MCF 10A (cell line): ENCODE results near the gene SPON1. TPM values are rescaled to one million over a fixed set of nuclear protein-coding genes. Genes with fewer than 3 reads are reported as not detected.
"Not testable (repeated sequence)": the region's sequence is repeated elsewhere in the genome, so short reads cannot be mapped to it uniquely, and the experiment has no call there.

ENCODE experiments used
- BruUV-seq: library from RNA; stranded (reverse); fragments of 400-500 nt; replicated peaks from 2 replicates; lab custom pipeline; 2021; lab: Mats Ljungman, UMichigan
- CTCF ChIA-PET: fragments of 300-600 bp; sonication (Branson Sonifier 250); formaldehyde crosslinking; extraction: SDS; loops from one replicate; lab custom pipeline; 2021; ENCODE audit warnings: antibody characterized with exemption, inconsistent platforms; lab: Yijun Ruan, JAX
- POLR2A ChIA-PET: fragments of 300-600, 350-650 bp; sonication (Branson Sonifier 250); formaldehyde crosslinking; extraction: SDS; loops from one replicate; lab custom pipeline; 2020; ENCODE audit warnings: antibody characterized with exemption, inconsistent platforms; lab: Yijun Ruan, JAX
- DNase-seq: peaks from one replicate; pipeline ENCODE4 v3.0.0-alpha.2; 2018; ENCODE audit not compliant: unreplicated experiment
- H3K27ac Mint-ChIP-seq: one replicate; pipeline ENCODE4 v1.8.0; 2022; ENCODE audit warnings: mild to moderate bottlenecking, low read depth, mixed read lengths; ENCODE audit not compliant: unreplicated experiment
- H3K27me3 Mint-ChIP-seq: one replicate; pipeline ENCODE4 v1.8.0; 2022; ENCODE audit warnings: mixed read lengths; ENCODE audit not compliant: insufficient read depth, unreplicated experiment
- H3K36me3 Mint-ChIP-seq: one replicate; pipeline ENCODE4 v1.8.0; 2022; ENCODE audit warnings: mild to moderate bottlenecking, moderate library complexity, mixed read lengths; ENCODE audit not compliant: insufficient read depth, unreplicated experiment
- H3K4me1 Mint-ChIP-seq: one replicate; pipeline ENCODE4 v1.8.0; 2022; ENCODE audit warnings: mixed read lengths; ENCODE audit not compliant: insufficient read depth, unreplicated experiment
- H3K4me3 Mint-ChIP-seq: one replicate; pipeline ENCODE4 v1.8.0; 2022; ENCODE audit warnings: mild to moderate bottlenecking, moderate library complexity, mixed read lengths; ENCODE audit not compliant: unreplicated experiment
- H3K9me3 Mint-ChIP-seq: one replicate; pipeline ENCODE4 v1.8.0; 2022; ENCODE audit warnings: mixed read lengths; ENCODE audit not compliant: unreplicated experiment
- intact Hi-C: fragments of 100-400 bp; cut with micrococcal nuclease; formaldehyde crosslinking; loops from 2 replicates; pipeline ENCODE4 v1.14.1; 2022
- total RNA-seq: library from RNA; stranded (reverse); gene quantifications from 2 replicates; pipeline ENCODE4 v1.2.3, GENCODE V29; 2022
- TF ChIP-seq, protein P1 (sequence below): fragments of 200-600 bp; IDR thresholded peaks from one replicate; pipeline ENCODE4 v1.8.0; 2022; ENCODE audit warnings: antibody characterized with exemption, mild to moderate bottlenecking; ENCODE audit not compliant: unreplicated experiment

Gene SPON1
- total RNA-seq, 1 experiment from 2014 or later, result not detected

DNA sequence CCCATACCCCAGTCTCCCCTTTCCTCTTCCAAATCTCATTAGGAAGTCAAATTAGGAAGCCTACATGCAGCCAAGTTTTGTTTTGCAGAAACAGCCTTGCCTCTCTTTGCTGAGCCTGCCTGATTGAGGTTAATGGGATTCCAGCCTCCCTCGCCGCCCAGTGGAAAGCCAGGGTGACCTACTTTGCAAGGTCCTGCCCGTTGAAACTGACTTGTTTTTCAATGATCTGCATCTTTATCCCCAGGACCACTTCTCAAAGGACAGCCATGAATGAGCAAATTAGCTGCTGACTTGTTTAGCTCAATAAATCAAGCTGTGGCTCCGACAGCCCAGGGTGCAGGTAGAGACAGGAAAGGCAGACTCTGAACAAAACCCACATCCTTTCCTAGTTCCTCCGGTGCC is 286.1 kb downstream of the SPON1 start:
- Mint-ChIP-seq H3K4me3 (no peak overlapping the region), H3K4me1 (no peaks in the 10 kb centered on the region), H3K27ac (no peak overlapping the region), H3K9me3 (no peaks in the 10 kb centered on the region), H3K27me3 (peaks cover 62% of the 10 kb centered on the region), H3K36me3 (no peaks in the 10 kb centered on the region)
- ChIA-PET POLR2A (no interaction called here), CTCF (interaction anchor here (0.7 to 3.0 kb wide), 7 partner anchors 9 to 476 kb away, joined by 3 to 30 read pairs (median 7); partner anchors contain the start of gene SPON1)
- DNase-seq, result no peak
- no TSS peak for BruUV-seq
- intact Hi-C loops, result no loop called here
- TF ChIP-seq, protein P1, sequence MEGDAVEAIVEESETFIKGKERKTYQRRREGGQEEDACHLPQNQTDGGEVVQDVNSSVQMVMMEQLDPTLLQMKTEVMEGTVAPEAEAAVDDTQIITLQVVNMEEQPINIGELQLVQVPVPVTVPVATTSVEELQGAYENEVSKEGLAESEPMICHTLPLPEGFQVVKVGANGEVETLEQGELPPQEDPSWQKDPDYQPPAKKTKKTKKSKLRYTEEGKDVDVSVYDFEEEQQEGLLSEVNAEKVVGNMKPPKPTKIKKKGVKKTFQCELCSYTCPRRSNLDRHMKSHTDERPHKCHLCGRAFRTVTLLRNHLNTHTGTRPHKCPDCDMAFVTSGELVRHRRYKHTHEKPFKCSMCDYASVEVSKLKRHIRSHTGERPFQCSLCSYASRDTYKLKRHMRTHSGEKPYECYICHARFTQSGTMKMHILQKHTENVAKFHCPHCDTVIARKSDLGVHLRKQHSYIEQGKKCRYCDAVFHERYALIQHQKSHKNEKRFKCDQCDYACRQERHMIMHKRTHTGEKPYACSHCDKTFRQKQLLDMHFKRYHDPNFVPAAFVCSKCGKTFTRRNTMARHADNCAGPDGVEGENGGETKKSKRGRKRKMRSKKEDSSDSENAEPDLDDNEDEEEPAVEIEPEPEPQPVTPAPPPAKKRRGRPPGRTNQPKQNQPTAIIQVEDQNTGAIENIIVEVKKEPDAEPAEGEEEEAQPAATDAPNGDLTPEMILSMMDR, result no peak

DNA sequence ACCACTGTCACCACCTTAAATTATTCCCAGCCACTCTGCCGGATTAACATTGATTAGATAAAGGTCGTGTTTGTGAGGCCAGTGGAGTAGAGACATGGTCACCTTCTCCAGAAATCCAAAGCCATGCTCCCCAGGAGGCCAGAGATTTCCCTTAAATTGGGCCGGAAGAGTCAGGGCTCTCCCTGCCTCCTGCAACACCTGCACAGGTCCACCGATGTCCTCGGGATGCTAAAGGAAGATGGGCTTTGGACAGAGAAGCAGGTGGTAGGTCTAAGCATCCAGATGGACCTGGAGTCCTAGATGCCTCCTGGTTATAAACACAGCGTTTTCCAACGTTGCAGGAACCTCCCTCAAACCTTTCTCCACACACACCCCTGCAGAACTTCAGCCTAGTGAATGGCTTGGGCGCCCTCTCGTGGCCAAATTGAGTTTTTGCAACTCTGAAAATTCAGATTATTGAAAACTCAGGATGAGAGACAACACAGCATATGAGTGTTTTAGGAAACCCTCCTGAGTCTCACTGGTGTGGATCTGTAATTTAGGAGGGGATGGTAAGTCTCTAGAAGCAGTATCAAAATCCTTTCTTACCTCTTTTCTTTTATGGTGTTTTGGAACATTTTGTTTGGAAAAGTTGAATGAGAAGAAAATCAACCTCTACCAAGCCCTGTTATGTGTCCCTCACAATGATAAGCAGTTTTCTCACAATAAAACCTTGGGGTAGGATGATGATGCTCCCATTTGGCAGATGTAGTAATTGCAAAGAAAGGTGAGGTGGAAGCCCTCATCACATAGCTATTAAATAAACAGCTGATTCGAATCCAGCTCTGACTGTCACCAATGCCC is 286.8 kb downstream of the SPON1 start:
- BruUV-seq, result no TSS peak
- no peak overlapping the region for H3K4me3 Mint-ChIP-seq

DNA sequence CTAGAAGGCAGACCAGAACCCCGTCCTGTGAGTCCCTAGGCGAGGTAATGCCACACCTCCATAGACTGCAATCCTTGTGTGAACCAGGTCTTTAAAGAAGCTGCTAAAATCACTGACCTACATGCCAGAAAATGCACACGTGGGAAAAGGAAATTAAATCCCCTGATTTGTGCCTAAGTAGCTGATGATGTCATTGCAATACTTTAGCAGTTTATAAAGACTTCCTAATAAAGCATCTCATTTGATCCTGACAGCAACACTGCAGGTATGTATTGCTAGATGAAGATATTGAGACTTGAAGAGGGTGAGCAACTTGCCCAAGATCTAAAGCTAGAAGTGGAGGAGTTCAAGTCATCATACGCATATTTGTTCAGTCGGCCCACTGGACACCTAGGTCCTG is 289.2 kb downstream of the SPON1 start:
- Mint-ChIP-seq H3K27me3 (peaks cover 74% of the 10 kb centered on the region), H3K9me3 (no peaks in the 10 kb centered on the region), H3K36me3 (no peaks in the 10 kb centered on the region), H3K4me1 (no peaks in the 10 kb centered on the region), H3K4me3 (no peak overlapping the region), H3K27ac (no peak overlapping the region)
- TF ChIP-seq, protein P1, result no peak
- no TSS peak for BruUV-seq
- ChIA-PET POLR2A (no interaction called here), CTCF (interaction anchor here (0.6 to 6.5 kb wide), 10 partner anchors 12 to 611 kb away, joined by 3 to 63 read pairs (median 10); no protein-coding TSS in a partner anchor)
- intact Hi-C loops, result no loop called here
- DNase-seq, result no peak

More for the DNA sequence above, 286.8 kb downstream of the SPON1 start:
- Mint-ChIP-seq H3K27ac (no peak overlapping the region), H3K9me3 (no peaks in the 10 kb centered on the region), H3K36me3 (no peaks in the 10 kb centered on the region), H3K27me3 (peaks cover 69% of the 10 kb centered on the region), H3K4me1 (no peaks in the 10 kb centered on the region)
- intact Hi-C loops, result loop anchor here (1.0 kb wide), 5 partner anchors 101 to 477 kb away; no protein-coding TSS in a partner anchor
- ChIA-PET POLR2A (no interaction called here), CTCF (interaction anchor here (0.6 to 6.5 kb wide), 30 partner anchors 9 to 791 kb away, joined by 3 to 63 read pairs (median 4); partner anchors contain the start of genes FAR1 and SPON1)
- TF ChIP-seq, protein P1, result peak; percentile 88
- DNase-seq, result peak; percentile 75

DNA sequence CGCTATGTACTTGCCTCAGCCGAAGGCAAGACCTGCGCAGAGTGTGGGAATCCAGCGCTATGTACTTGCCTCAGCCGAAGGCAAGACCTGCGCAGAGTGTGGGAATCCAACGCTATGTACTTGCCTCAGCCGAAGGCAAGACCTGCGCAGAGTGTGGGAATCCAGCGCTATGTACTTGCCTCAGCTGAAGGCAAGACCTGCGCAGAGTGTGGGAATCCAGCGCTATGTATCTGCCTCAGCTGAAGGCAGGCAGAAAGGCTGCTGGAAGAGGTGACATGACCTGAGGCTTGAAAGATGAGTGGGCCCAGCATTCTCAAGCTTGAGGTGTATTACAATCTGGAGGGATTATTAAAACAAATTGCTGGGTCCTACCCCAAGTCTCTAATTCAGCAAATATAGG is 290.0 kb downstream of the SPON1 start:
- intact Hi-C loops, POLR2A ChIA-PET, H3K4me3 Mint-ChIP-seq, H3K9me3 Mint-ChIP-seq, H3K27ac Mint-ChIP-seq, H3K36me3 Mint-ChIP-seq, DNase-seq, H3K4me1 Mint-ChIP-seq, BruUV-seq: not testable (repeated sequence)
- CTCF ChIA-PET, result interaction anchor here (0.6 to 6.5 kb wide), 7 partner anchors 12 to 482 kb away, joined by 3 to 63 read pairs (median 7); no protein-coding TSS in a partner anchor
- H3K27me3 Mint-ChIP-seq, result peaks cover 66% of the 10 kb centered on the region
